SK-N-SH treated with all-trans-retinoic acid at 6 μM for 48 hours (cell line): ENCODE measurements around the gene EEFSEC.

Experiments used
- CREB5 ChIP-seq: fragments of 250-450 bp; sonication (Bioruptor Pico); IDR thresholded peaks from 2 replicates; pipeline ENCODE4 v1.5.1; 2020; ENCODE audit warnings: low read depth, mild to moderate bottlenecking, moderate library complexity
- GLIS3 ChIP-seq: fragments of 250-450 bp; sonication (Bioruptor Pico); IDR thresholded peaks from 2 replicates; pipeline ENCODE4 v1.5.0; 2020; ENCODE audit warnings: mild to moderate bottlenecking, moderate library complexity
- PATZ1 ChIP-seq: fragments of 250-450 bp; sonication (Bioruptor Pico); IDR thresholded peaks from 2 replicates; pipeline ENCODE4 v1.8.0; 2020; ENCODE audit warnings: mild to moderate bottlenecking, moderate library complexity, borderline replicate concordance
- ZFP30 ChIP-seq: fragments of 450-650 bp; formaldehyde crosslinking; IDR thresholded peaks from 2 replicates; pipeline ENCODE4 v1.5.0; 2022; ENCODE audit warnings: mild to moderate bottlenecking, moderate library complexity
- ZNF565 ChIP-seq: fragments of 450-650 bp; formaldehyde crosslinking; conservative IDR thresholded peaks from 2 replicates; pipeline ENCODE4 v1.5.0; 2020; ENCODE audit warnings: low read depth, mild to moderate bottlenecking, moderate library complexity
- ZNF70 ChIP-seq: fragments of 450-650 bp; formaldehyde crosslinking; IDR thresholded peaks from 2 replicates; pipeline ENCODE4 v1.5.0; 2020; ENCODE audit warnings: mild to moderate bottlenecking, moderate library complexity

- TF ChIP-seq ZNF565 (CRISPR knock-in tag): no peak
- TF ChIP-seq CREB5 (CRISPR knock-in tag): no peak
- no peak for TF ChIP-seq PATZ1 (CRISPR knock-in tag)
- no peak for TF ChIP-seq ZFP30 (CRISPR knock-in tag)
- TF ChIP-seq ZNF70 (CRISPR knock-in tag): no peak
- TF ChIP-seq GLIS3 (CRISPR knock-in tag): no peak
Observed at GRCh38 chr3:128395500-128396162, 242.3 kb downstream of the EEFSEC start.
